Osteoblast (primary cell): Measurements from ENCODE around the gene HPSE2. TPM values are rescaled to one million over a fixed set of nuclear protein-coding genes. Genes with fewer than 3 reads are reported as not detected.
"Not testable (repeated sequence)": the region's sequence is repeated elsewhere in the genome, so short reads cannot be mapped to it uniquely, and the experiment has no call there.

Experiments used
- DNase-seq: peaks from one replicate; pipeline ENCODE4 v3.0.0; 2011; ENCODE audit warnings: low spot score, mixed read lengths; ENCODE audit not compliant: insufficient read length; ENCODE audit errors: missing footprints
- H2AFZ ChIP-seq: 2 replicates; pipeline ENCODE4 v1.6.0; 2011; ENCODE audit warnings: mild to moderate bottlenecking, low read length
- H3K27ac ChIP-seq: 2 replicates; pipeline ENCODE4 v1.5.1; 2011; ENCODE audit warnings: mild to moderate bottlenecking, low read depth, low read length, moderate library complexity
- H3K27me3 ChIP-seq: 2 replicates; pipeline ENCODE4 v1.6.0; 2012; ENCODE audit warnings: mild to moderate bottlenecking, control low read depth, inconsistent platforms, low read length, moderate library complexity; ENCODE audit not compliant: insufficient read depth
- H3K36me3 ChIP-seq: 2 replicates; pipeline ENCODE4 v1.5.1; 2011; ENCODE audit warnings: mild to moderate bottlenecking, low read length, control low read depth, moderate library complexity; ENCODE audit not compliant: insufficient read depth
- H3K4me1 ChIP-seq: 2 replicates; pipeline ENCODE4 v1.5.1; 2011; ENCODE audit warnings: mild to moderate bottlenecking, low read length, control low read depth, moderate library complexity; ENCODE audit not compliant: insufficient read depth
- H3K4me2 ChIP-seq: 2 replicates; pipeline ENCODE4 v1.6.0; 2011; ENCODE audit warnings: mild to moderate bottlenecking, low read length; ENCODE audit not compliant: insufficient read depth
- H3K4me3 ChIP-seq: fragments of 200-600 bp; sonication (generic); 3 replicates; pipeline ENCODE4 v1.5.1; 2012; ENCODE audit warnings: mild to moderate bottlenecking, low read length, inconsistent platforms; ENCODE audit not compliant: insufficient read depth
- H3K79me2 ChIP-seq: 2 replicates; pipeline ENCODE4 v1.6.0; 2012; ENCODE audit warnings: mild to moderate bottlenecking, low read length, control low read depth, inconsistent platforms; ENCODE audit not compliant: insufficient read depth
- H3K9me3 ChIP-seq: 2 replicates; pipeline ENCODE4 v1.5.1; 2011; ENCODE audit warnings: low read depth, low read length, control low read depth
- H4K20me1 ChIP-seq: 2 replicates; pipeline ENCODE4 v1.6.0; 2012; ENCODE audit warnings: mild to moderate bottlenecking, low read length, control low read depth; ENCODE audit not compliant: insufficient read depth
- total RNA-seq: library from RNA; depleted of rRNA; stranded (reverse); fragments of >200 nt; gene quantifications from 2 replicates; pipeline ENCODE4 v1.2.3, GENCODE V29; 2012
- TF ChIP-seq, protein P1 (sequence below): IDR thresholded peaks from 2 replicates; pipeline ENCODE4 v1.5.1; 2011; ENCODE audit warnings: mild to moderate bottlenecking, low read depth, low read length, moderate library complexity; ENCODE audit errors: extremely low read depth

HPSE2 gene
- total RNA-seq, 1 donor = not detected

GRCh38 chr10:99266383-99266782 is 30.7 kb upstream of the HPSE2 start:
- H3K9me3 ChIP-seq = no peaks in the 10 kb centered on the region
- H3K4me3 ChIP-seq = no peak overlapping the region
- no peaks in the 10 kb centered on the region for H3K4me1 ChIP-seq
- H3K36me3 ChIP-seq = no peaks in the 10 kb centered on the region
- TF ChIP-seq, protein P1, sequence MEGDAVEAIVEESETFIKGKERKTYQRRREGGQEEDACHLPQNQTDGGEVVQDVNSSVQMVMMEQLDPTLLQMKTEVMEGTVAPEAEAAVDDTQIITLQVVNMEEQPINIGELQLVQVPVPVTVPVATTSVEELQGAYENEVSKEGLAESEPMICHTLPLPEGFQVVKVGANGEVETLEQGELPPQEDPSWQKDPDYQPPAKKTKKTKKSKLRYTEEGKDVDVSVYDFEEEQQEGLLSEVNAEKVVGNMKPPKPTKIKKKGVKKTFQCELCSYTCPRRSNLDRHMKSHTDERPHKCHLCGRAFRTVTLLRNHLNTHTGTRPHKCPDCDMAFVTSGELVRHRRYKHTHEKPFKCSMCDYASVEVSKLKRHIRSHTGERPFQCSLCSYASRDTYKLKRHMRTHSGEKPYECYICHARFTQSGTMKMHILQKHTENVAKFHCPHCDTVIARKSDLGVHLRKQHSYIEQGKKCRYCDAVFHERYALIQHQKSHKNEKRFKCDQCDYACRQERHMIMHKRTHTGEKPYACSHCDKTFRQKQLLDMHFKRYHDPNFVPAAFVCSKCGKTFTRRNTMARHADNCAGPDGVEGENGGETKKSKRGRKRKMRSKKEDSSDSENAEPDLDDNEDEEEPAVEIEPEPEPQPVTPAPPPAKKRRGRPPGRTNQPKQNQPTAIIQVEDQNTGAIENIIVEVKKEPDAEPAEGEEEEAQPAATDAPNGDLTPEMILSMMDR = no peak
- no peak overlapping the region for H3K27ac ChIP-seq
- no peak for DNase-seq
- no peaks in the 10 kb centered on the region for H3K79me2 ChIP-seq
- H2AFZ ChIP-seq = no peak overlapping the region
- H3K27me3 ChIP-seq = no peaks in the 10 kb centered on the region
- no peak overlapping the region for H3K4me2 ChIP-seq
- no peaks in the 10 kb centered on the region for H4K20me1 ChIP-seq

GRCh38 chr10:99248824-99249223 is 13.2 kb upstream of the HPSE2 start:
- no peaks in the 10 kb centered on the region for H3K36me3 ChIP-seq
- no peaks in the 10 kb centered on the region for H4K20me1 ChIP-seq
- no peak overlapping the region for H3K4me3 ChIP-seq
- H2AFZ ChIP-seq = no peak overlapping the region
- TF ChIP-seq, protein P1 = no peak
- H3K27ac ChIP-seq = no peak overlapping the region
- H3K27me3 ChIP-seq = no peaks in the 10 kb centered on the region
- no peaks in the 10 kb centered on the region for H3K9me3 ChIP-seq
- no peaks in the 10 kb centered on the region for H3K4me1 ChIP-seq
- H3K4me2 ChIP-seq = no peak overlapping the region
- DNase-seq = no peak
- H3K79me2 ChIP-seq = no peaks in the 10 kb centered on the region

GRCh38 chr10:99247893-99248292 is 12.2 kb upstream of the HPSE2 start:
- not testable (repeated sequence) for H4K20me1 ChIP-seq, H2AFZ ChIP-seq, H3K4me1 ChIP-seq, H3K27ac ChIP-seq, H3K4me2 ChIP-seq, H3K9me3 ChIP-seq, H3K4me3 ChIP-seq, H3K79me2 ChIP-seq, DNase-seq, H3K36me3 ChIP-seq, H3K27me3 ChIP-seq

GRCh38 chr10:99236627-99237309 is 1.1 kb upstream of the HPSE2 start:
- H3K9me3 ChIP-seq = no peaks in the 10 kb centered on the region
- H3K27me3 ChIP-seq = peaks cover 54% of the 10 kb centered on the region
- H3K4me2 ChIP-seq = no peak overlapping the region
- H3K4me3 ChIP-seq = no peak overlapping the region
- peaks cover 5% of the 10 kb centered on the region for H3K4me1 ChIP-seq
- H4K20me1 ChIP-seq = no peaks in the 10 kb centered on the region
- peak; percentile 19 for DNase-seq
- H3K79me2 ChIP-seq = no peaks in the 10 kb centered on the region
- no peak overlapping the region for H3K27ac ChIP-seq
- TF ChIP-seq, protein P1 = no peak
- no peaks in the 10 kb centered on the region for H3K36me3 ChIP-seq
- no peak overlapping the region for H2AFZ ChIP-seq
